ENCODE results near the gene STC2.

DNA sequence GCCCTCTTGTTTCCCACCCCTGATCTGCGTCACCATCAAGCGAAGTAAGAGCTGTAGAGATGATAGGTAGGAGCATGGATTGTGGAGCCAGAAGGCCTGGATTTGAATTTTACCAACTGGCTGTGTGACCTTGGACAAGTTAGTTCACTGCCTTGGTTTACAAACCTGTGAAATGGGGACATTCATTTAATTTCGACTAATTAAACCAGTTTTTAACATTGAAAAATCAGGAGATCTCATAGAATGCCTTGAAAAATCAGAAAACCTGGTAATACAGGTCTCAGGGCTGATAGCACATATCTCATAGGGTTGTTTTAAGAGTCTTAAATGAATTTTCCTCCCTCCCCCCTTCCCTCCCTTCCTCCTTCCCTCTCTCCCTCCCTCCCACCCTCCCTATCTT is 38.8 kb downstream of the STC2 start:
- TF ChIP-seq, protein P1, sequence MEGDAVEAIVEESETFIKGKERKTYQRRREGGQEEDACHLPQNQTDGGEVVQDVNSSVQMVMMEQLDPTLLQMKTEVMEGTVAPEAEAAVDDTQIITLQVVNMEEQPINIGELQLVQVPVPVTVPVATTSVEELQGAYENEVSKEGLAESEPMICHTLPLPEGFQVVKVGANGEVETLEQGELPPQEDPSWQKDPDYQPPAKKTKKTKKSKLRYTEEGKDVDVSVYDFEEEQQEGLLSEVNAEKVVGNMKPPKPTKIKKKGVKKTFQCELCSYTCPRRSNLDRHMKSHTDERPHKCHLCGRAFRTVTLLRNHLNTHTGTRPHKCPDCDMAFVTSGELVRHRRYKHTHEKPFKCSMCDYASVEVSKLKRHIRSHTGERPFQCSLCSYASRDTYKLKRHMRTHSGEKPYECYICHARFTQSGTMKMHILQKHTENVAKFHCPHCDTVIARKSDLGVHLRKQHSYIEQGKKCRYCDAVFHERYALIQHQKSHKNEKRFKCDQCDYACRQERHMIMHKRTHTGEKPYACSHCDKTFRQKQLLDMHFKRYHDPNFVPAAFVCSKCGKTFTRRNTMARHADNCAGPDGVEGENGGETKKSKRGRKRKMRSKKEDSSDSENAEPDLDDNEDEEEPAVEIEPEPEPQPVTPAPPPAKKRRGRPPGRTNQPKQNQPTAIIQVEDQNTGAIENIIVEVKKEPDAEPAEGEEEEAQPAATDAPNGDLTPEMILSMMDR (IDR thresholded peaks at IDR 0.05) = no peak
- TF ChIP-seq POLR2A (IDR thresholded peaks at IDR 0.05) (no peak), EP300 (IDR thresholded peaks at IDR 0.05) (no peak)

Measured in sigmoid colon (tissue), 4 donors.